ENCODE measurements around the gene DUSP10. TPM values are rescaled to one million over a fixed set of nuclear protein-coding genes. Genes with fewer than 3 reads are reported as not detected.

DUSP10 gene
- total RNA-seq, 2 donors from 2014 or later = 3.3 to 5.2 TPM

GRCh38 chr1:221700948-221701347, 40.9 kb downstream of the DUSP10 start:
- ATAC-seq = no peak
- intact Hi-C loops (cut with DNase I, micrococcal nuclease) = no loop called here

GRCh38 chr1:221700536-221700935, 41.4 kb downstream of the DUSP10 start:
- intact Hi-C loops (cut with DNase I, micrococcal nuclease) = no loop called here
- ATAC-seq (no peak), DNase-seq (no peak)

More at GRCh38 chr1:221700948-221701347, 40.9 kb downstream of the DUSP10 start:
- DNase-seq = no peak

GRCh38 chr1:221699978-221700519, 41.8 kb downstream of the DUSP10 start:
- ATAC-seq (no peak), DNase-seq (no peak)
- intact Hi-C loops (cut with DNase I, micrococcal nuclease) = no loop called here

- intact Hi-C loops (cut with DNase I, micrococcal nuclease) = no loop called here
- ATAC-seq = no peak
- no peak for DNase-seq
These were observed 42.3 kb downstream of the DUSP10 start for GRCh38 chr1:221699577-221699976.

GRCh38 chr1:221698579-221699349, 43.1 kb downstream of the DUSP10 start:
- no peak for DNase-seq
- no peak for ATAC-seq
- intact Hi-C loops (cut with DNase I, micrococcal nuclease) = no loop called here

GRCh38 chr1:221697923-221698425, 43.9 kb downstream of the DUSP10 start:
- ATAC-seq = no peak
- intact Hi-C loops (cut with DNase I, micrococcal nuclease) = no loop called here
- no peak for DNase-seq

GRCh38 chr1:221696718-221697461, 45.0 kb downstream of the DUSP10 start:
- no peak for ATAC-seq
- intact Hi-C loops (cut with DNase I, micrococcal nuclease) = no loop called here
- DNase-seq = no peak

GRCh38 chr1:221696027-221696426, 45.9 kb downstream of the DUSP10 start:
- intact Hi-C loops (cut with DNase I, micrococcal nuclease) = no loop called here

GRCh38 chr1:221695301-221695700, 46.6 kb downstream of the DUSP10 start:
- ATAC-seq (no peak), DNase-seq (no peak)
- intact Hi-C loops (cut with DNase I, micrococcal nuclease) = no loop called here

More at GRCh38 chr1:221696027-221696426, 45.9 kb downstream of the DUSP10 start:
- no peak for ATAC-seq
- no peak for DNase-seq

GRCh38 chr1:221694109-221694508, 47.8 kb downstream of the DUSP10 start:
- DNase-seq (no peak), ATAC-seq (no peak)
- intact Hi-C loops (cut with DNase I, micrococcal nuclease) = no loop called here

GRCh38 chr1:221693087-221693486, 48.8 kb downstream of the DUSP10 start:
- ATAC-seq (no peak), DNase-seq (no peak)
- intact Hi-C loops (cut with DNase I, micrococcal nuclease) = no loop called here

GRCh38 chr1:221692643-221693042, 49.2 kb downstream of the DUSP10 start:
- DNase-seq (no peak), ATAC-seq (no peak)
- intact Hi-C loops (cut with DNase I, micrococcal nuclease) = no loop called here

- intact Hi-C loops (cut with DNase I, micrococcal nuclease) = no loop called here
- no peak for DNase-seq
- no peak for ATAC-seq
These were observed 50.6 kb downstream of the DUSP10 start for GRCh38 chr1:221691261-221691660.

GRCh38 chr1:221690858-221691257, 51.0 kb downstream of the DUSP10 start:
- DNase-seq (no peak), ATAC-seq (no peak)
- intact Hi-C loops (cut with DNase I, micrococcal nuclease) = no loop called here

GRCh38 chr1:221689138-221689537, 52.8 kb downstream of the DUSP10 start:
- intact Hi-C loops (cut with DNase I, micrococcal nuclease) = no loop called here
- ATAC-seq (no peak), DNase-seq (no peak)

GRCh38 chr1:221688488-221688843, 53.4 kb downstream of the DUSP10 start:
- intact Hi-C loops (cut with DNase I, micrococcal nuclease) = no loop called here
- DNase-seq (no peak), ATAC-seq (no peak)

- ATAC-seq (no peak), DNase-seq (no peak)
- intact Hi-C loops (cut with DNase I, micrococcal nuclease) = no loop called here
These were observed 53.9 kb downstream of the DUSP10 start for GRCh38 chr1:221687836-221688487.

GRCh38 chr1:221683681-221684080, 58.2 kb downstream of the DUSP10 start:
- intact Hi-C loops (cut with DNase I, micrococcal nuclease) = no loop called here
- DNase-seq (no peak), ATAC-seq (no peak)

GRCh38 chr1:221680085-221680484, 61.8 kb downstream of the DUSP10 start:
- DNase-seq (no peak), ATAC-seq (no peak)
- intact Hi-C loops (cut with DNase I, micrococcal nuclease) = no loop called here
